SU-DHL-6 (cell line): Measurements from ENCODE around the gene HECW1.

Experiments used
- H2AFZ ChIP-seq: fragments of 200-600 bp; sonication (generic); 2 replicates; pipeline ENCODE4 v1.6.1; 2014; ENCODE audit warnings: low read depth, mild to moderate bottlenecking, moderate library complexity, mixed read lengths, antibody characterized with exemption, low read length; ENCODE audit not compliant: severe bottlenecking
- H3F3A ChIP-seq: fragments of 200-600 bp; shearing (Covaris generic); 2 replicates; pipeline ENCODE4 v1.6.0; 2016; ENCODE audit warnings: antibody characterized with exemption, mild to moderate bottlenecking; ENCODE audit not compliant: insufficient read depth
- H3K27ac ChIP-seq: fragments of 200-600 bp; sonication (generic); 2 replicates; pipeline ENCODE4 v1.5.1; 2016; ENCODE audit warnings: low read depth, mild to moderate bottlenecking, low read length, moderate library complexity, mixed read lengths
- H3K27me3 ChIP-seq: fragments of 200-600 bp; sonication (generic), shearing (Covaris generic); 2 replicates; pipeline ENCODE4 v1.6.0; 2014; ENCODE audit warnings: mild to moderate bottlenecking, low read length
- H3K36me3 ChIP-seq: fragments of 200-600 bp; sonication (generic); 2 replicates; pipeline ENCODE4 v1.6.1; 2014; ENCODE audit warnings: mild to moderate bottlenecking, low read length, mixed read lengths
- H3K4me2 ChIP-seq: fragments of 300-600, 200-600 bp; shearing (Covaris generic), sonication (generic); 2 replicates; pipeline ENCODE4 v1.6.0; 2014; ENCODE audit warnings: low read length, low read depth, mild to moderate bottlenecking; ENCODE audit not compliant: poor library complexity, severe bottlenecking
- H3K4me3 ChIP-seq: fragments of 200-600 bp; sonication (generic); 2 replicates; pipeline ENCODE4 v1.5.1; 2014; ENCODE audit warnings: antibody characterized with exemption, low read length, mild to moderate bottlenecking, mixed read lengths; ENCODE audit not compliant: insufficient read depth, poor library complexity, severe bottlenecking
- H3K79me2 ChIP-seq: fragments of 200-600 bp; sonication (generic); 2 replicates; pipeline ENCODE4 v1.6.1; 2014; ENCODE audit warnings: mild to moderate bottlenecking, low read length, moderate library complexity; ENCODE audit not compliant: insufficient read depth
- H3K9ac ChIP-seq: fragments of 200-600 bp; sonication (generic); 2 replicates; pipeline ENCODE4 v1.7.0; 2014; ENCODE audit warnings: mild to moderate bottlenecking, low read length
- H3K9me2 ChIP-seq: fragments of 200-600 bp; sonication (generic); replicated peaks from 2 replicates; pipeline ENCODE4 v1.6.1; 2014; ENCODE audit warnings: low read length; ENCODE audit not compliant: insufficient read depth
- H3K9me3 ChIP-seq: fragments of 200-600 bp; sonication (generic); 2 replicates; pipeline ENCODE4 v1.6.1; 2014; ENCODE audit warnings: low read length, mixed read lengths; ENCODE audit not compliant: insufficient read depth
- H4K20me1 ChIP-seq: fragments of 200-600 bp; sonication (generic); 2 replicates; pipeline ENCODE4 v1.6.1; 2014; ENCODE audit warnings: low read depth, mild to moderate bottlenecking, antibody characterized with exemption, low read length, moderate library complexity, mixed read lengths
- EZH2phosphoT487 ChIP-seq: fragments of 200-600 bp; sonication (generic), shearing (Covaris generic); conservative IDR thresholded peaks from 2 replicates; pipeline ENCODE4 v1.6.1; 2018; ENCODE audit warnings: mild to moderate bottlenecking, antibody characterized with exemption, low read length, moderate library complexity, mixed read lengths
- TF ChIP-seq, protein P1 (sequence below): fragments of 200-600 bp; sonication (generic); IDR thresholded peaks from one replicate; pipeline ENCODE4 v1.5.1; 2017; ENCODE audit warnings: antibody characterized with exemption, mild to moderate bottlenecking, low read length, moderate library complexity; ENCODE audit not compliant: insufficient read depth, poor library complexity, severe bottlenecking

HECW1 gene

DNA sequence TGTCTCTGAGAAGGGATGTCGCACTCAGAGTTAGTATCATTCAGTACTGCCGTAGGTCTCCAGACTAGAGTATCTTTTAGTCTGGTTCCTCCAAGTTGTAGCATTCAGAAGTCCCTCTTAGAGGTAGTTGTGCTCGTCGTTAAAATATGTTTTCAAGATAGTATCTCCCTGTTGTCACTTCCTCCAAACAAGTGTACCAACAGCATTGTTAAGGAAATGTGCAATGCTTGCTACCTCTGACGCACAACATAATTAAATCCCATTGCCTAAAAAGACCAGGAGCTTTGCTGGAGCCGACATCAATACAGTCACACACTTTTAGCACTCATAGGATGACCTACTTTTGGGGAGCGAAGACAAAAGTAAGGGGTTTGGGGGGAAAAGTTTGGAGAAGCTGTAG is 390.5 kb downstream of the HECW1 start:
- H3K9me2 ChIP-seq, result no peaks in the 10 kb centered on the region
- no peaks in the 10 kb centered on the region for H3F3A ChIP-seq
- no peaks in the 10 kb centered on the region for H4K20me1 ChIP-seq
- H3K4me3 ChIP-seq, result no peak overlapping the region
- H3K27me3 ChIP-seq, result no peaks in the 10 kb centered on the region
- H3K36me3 ChIP-seq, result no peaks in the 10 kb centered on the region
- no peaks in the 10 kb centered on the region for H3K79me2 ChIP-seq
- no peak overlapping the region for H2AFZ ChIP-seq
- no peak overlapping the region for H3K9ac ChIP-seq
- TF ChIP-seq EZH2phosphoT487, result no peak
- TF ChIP-seq, protein P1, sequence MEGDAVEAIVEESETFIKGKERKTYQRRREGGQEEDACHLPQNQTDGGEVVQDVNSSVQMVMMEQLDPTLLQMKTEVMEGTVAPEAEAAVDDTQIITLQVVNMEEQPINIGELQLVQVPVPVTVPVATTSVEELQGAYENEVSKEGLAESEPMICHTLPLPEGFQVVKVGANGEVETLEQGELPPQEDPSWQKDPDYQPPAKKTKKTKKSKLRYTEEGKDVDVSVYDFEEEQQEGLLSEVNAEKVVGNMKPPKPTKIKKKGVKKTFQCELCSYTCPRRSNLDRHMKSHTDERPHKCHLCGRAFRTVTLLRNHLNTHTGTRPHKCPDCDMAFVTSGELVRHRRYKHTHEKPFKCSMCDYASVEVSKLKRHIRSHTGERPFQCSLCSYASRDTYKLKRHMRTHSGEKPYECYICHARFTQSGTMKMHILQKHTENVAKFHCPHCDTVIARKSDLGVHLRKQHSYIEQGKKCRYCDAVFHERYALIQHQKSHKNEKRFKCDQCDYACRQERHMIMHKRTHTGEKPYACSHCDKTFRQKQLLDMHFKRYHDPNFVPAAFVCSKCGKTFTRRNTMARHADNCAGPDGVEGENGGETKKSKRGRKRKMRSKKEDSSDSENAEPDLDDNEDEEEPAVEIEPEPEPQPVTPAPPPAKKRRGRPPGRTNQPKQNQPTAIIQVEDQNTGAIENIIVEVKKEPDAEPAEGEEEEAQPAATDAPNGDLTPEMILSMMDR, result no peak
- no peaks in the 10 kb centered on the region for H3K9me3 ChIP-seq
- no peak overlapping the region for H3K4me2 ChIP-seq
- no peak overlapping the region for H3K27ac ChIP-seq

DNA sequence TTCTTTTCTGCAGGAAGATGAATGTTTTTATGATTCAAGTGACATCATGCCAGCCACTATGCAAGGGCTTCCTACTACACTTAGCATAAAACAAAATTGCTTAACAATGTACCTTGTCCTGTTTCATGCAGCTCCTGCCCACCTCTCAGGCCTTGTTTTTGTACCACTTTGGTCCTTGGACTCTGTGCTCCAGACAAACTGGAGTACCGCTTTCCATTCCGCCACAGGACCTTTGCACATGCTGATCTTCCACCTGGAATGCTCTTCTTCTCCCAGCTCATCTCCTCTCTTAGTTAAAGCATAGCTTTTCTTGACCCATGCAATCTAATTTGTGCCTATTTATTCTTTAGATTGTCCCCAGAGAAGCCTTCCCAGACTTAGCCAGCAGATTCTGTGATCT is 393.0 kb downstream of the HECW1 start:
- no peak overlapping the region for H2AFZ ChIP-seq
- H4K20me1 ChIP-seq, result no peaks in the 10 kb centered on the region
- no peaks in the 10 kb centered on the region for H3K36me3 ChIP-seq
- H3K9me3 ChIP-seq, result no peaks in the 10 kb centered on the region
- TF ChIP-seq, protein P1, result no peak
- no peak for TF ChIP-seq EZH2phosphoT487
- H3K4me3 ChIP-seq, result no peak overlapping the region
- H3K79me2 ChIP-seq, result no peaks in the 10 kb centered on the region
- no peak overlapping the region for H3K9ac ChIP-seq
- no peak overlapping the region for H3K4me2 ChIP-seq
- no peak overlapping the region for H3K27ac ChIP-seq
- no peaks in the 10 kb centered on the region for H3F3A ChIP-seq
- no peaks in the 10 kb centered on the region for H3K27me3 ChIP-seq
- no peaks in the 10 kb centered on the region for H3K9me2 ChIP-seq

DNA sequence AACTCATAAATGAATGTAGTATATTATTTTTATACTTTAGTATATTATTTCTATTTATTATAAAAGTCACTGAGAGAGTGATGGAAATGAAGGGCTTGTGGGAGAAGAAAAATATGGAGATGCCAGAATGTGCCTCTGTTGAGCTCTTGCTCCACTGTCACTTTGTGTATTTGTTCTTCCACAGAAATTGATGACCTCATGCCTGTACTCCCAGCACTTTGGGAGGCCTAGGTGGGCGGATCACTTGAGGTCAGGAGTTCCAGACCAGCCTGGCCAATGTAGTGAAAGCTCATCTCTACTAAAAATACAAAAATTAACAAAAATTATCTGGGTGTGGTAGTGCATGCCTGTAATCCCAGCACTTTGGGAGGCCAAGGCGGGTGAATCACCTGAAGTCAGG is 394.0 kb downstream of the HECW1 start:
- no peaks in the 10 kb centered on the region for H3K9me3 ChIP-seq
- H4K20me1 ChIP-seq, result no peaks in the 10 kb centered on the region
- no peak overlapping the region for H3K4me3 ChIP-seq
- H3K36me3 ChIP-seq, result no peaks in the 10 kb centered on the region
- H3F3A ChIP-seq, result no peaks in the 10 kb centered on the region
- no peaks in the 10 kb centered on the region for H3K9me2 ChIP-seq
- no peaks in the 10 kb centered on the region for H3K27me3 ChIP-seq
- no peaks in the 10 kb centered on the region for H3K79me2 ChIP-seq
- TF ChIP-seq EZH2phosphoT487, result no peak
- TF ChIP-seq, protein P1, result no peak
- H3K4me2 ChIP-seq, result no peak overlapping the region
- no peak overlapping the region for H2AFZ ChIP-seq
- H3K9ac ChIP-seq, result no peak overlapping the region
- H3K27ac ChIP-seq, result no peak overlapping the region
